ENCODE results near the gene RIOX2.

Gene RIOX2

DNA sequence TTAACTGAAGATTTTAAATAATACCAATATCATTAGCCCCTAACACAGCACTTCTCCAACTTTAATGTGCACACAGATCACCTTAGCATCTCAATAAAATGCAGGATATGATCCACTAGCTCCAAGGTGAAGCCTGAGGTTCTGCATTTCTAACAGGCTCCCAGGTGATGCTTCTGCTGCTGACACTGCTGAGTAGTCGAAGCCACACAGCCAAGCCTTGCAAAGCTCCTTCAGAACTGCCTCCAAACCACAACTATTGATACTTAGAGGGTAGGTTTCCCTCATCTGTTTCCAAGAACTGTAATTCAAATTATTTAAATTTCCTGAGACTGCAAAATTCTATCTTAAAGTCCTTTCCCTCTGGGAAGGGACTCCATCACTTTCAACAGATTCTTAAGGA lies 3.9 kb downstream of the RIOX2 start:
- TF ChIP-seq, protein P1, sequence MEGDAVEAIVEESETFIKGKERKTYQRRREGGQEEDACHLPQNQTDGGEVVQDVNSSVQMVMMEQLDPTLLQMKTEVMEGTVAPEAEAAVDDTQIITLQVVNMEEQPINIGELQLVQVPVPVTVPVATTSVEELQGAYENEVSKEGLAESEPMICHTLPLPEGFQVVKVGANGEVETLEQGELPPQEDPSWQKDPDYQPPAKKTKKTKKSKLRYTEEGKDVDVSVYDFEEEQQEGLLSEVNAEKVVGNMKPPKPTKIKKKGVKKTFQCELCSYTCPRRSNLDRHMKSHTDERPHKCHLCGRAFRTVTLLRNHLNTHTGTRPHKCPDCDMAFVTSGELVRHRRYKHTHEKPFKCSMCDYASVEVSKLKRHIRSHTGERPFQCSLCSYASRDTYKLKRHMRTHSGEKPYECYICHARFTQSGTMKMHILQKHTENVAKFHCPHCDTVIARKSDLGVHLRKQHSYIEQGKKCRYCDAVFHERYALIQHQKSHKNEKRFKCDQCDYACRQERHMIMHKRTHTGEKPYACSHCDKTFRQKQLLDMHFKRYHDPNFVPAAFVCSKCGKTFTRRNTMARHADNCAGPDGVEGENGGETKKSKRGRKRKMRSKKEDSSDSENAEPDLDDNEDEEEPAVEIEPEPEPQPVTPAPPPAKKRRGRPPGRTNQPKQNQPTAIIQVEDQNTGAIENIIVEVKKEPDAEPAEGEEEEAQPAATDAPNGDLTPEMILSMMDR (IDR thresholded peaks at IDR 0.05; ENCODE audit: low read depth, low read length, missing control alignments): no peak
- no peak overlapping the region for H3K4me3 ChIP-seq (replicated peaks; ENCODE audit: low read depth, low read length)
- DNase-seq (ENCODE audit: extremely low read depth, low read depth): no peak

GRCh38 chr3:97967966-97968365 lies 4.3 kb downstream of the RIOX2 start:
- no peak overlapping the region for H3K4me3 ChIP-seq (replicated peaks; ENCODE audit: low read depth, low read length)
- TF ChIP-seq, protein P1 (IDR thresholded peaks at IDR 0.05; ENCODE audit: low read depth, low read length, missing control alignments): no peak
- DNase-seq (ENCODE audit: extremely low read depth, low read depth): no peak

- no peak overlapping the region for H3K4me3 ChIP-seq (replicated peaks; ENCODE audit: low read depth, low read length)
- no peak for DNase-seq (ENCODE audit: extremely low read depth, low read depth)
- TF ChIP-seq, protein P1 (IDR thresholded peaks at IDR 0.05; ENCODE audit: low read depth, low read length, missing control alignments): no peak
These were observed 11.1 kb downstream of the RIOX2 start for GRCh38 chr3:97960993-97961766.

GRCh38 chr3:97960551-97960950 lies 11.7 kb downstream of the RIOX2 start:
- TF ChIP-seq, protein P1 (IDR thresholded peaks at IDR 0.05; ENCODE audit: low read depth, low read length, missing control alignments): no peak
- H3K4me3 ChIP-seq (replicated peaks; ENCODE audit: low read depth, low read length): no peak overlapping the region
- DNase-seq (ENCODE audit: extremely low read depth, low read depth): no peak

DNA sequence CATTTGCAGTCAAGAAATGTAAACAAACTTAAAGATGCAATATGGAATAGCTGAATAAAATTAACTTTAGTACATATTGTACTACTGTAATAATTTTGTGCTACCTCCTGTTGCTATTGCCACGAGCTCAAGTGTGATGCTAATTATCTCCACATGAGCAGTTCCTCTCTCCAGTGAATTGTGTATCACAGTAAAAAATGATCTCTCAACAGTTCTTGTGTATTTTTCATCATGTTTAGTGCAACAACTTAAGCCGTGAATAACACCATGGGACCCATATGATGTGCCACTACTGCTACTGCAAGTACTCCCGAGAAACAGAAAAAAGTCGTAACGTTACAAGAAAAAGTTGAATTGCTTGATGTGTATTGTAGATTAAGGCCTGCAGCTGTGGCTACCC lies 12.4 kb downstream of the RIOX2 start:
- no peak for DNase-seq (ENCODE audit: extremely low read depth, low read depth)
- TF ChIP-seq, protein P1 (IDR thresholded peaks at IDR 0.05; ENCODE audit: low read depth, low read length, missing control alignments): no peak
- no peak overlapping the region for H3K4me3 ChIP-seq (replicated peaks; ENCODE audit: low read depth, low read length)

GRCh38 chr3:97958796-97959195 lies 13.4 kb downstream of the RIOX2 start:
- H3K4me3 ChIP-seq (replicated peaks; ENCODE audit: low read depth, low read length): no peak overlapping the region
- TF ChIP-seq, protein P1 (IDR thresholded peaks at IDR 0.05; ENCODE audit: low read depth, low read length, missing control alignments): no peak
- DNase-seq (ENCODE audit: extremely low read depth, low read depth): no peak

DNA sequence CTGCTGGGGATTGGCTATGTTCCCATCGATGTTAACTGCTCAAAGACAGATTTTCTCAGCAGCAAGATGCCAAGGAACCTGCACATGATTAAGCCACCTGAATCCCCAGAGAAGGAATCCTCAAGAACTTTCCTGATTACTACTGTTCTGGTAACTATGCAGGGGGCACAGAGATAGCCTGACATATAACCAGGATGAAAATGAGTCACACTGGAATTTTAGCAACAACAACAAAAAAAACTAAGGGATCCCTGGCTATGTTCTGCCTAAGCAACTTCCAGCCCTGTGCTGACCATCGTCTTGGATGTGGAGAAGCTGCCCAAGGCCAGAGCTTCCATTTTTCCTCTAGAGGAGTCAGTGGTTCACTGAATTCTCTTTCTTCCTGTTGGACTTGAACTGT lies 13.8 kb downstream of the RIOX2 start:
- TF ChIP-seq, protein P1 (IDR thresholded peaks at IDR 0.05; ENCODE audit: low read depth, low read length, missing control alignments): no peak
- H3K4me3 ChIP-seq (replicated peaks; ENCODE audit: low read depth, low read length): no peak overlapping the region
- no peak for DNase-seq (ENCODE audit: extremely low read depth, low read depth)
